ENCODE data around the gene PLP1.

Gene PLP1

DNA sequence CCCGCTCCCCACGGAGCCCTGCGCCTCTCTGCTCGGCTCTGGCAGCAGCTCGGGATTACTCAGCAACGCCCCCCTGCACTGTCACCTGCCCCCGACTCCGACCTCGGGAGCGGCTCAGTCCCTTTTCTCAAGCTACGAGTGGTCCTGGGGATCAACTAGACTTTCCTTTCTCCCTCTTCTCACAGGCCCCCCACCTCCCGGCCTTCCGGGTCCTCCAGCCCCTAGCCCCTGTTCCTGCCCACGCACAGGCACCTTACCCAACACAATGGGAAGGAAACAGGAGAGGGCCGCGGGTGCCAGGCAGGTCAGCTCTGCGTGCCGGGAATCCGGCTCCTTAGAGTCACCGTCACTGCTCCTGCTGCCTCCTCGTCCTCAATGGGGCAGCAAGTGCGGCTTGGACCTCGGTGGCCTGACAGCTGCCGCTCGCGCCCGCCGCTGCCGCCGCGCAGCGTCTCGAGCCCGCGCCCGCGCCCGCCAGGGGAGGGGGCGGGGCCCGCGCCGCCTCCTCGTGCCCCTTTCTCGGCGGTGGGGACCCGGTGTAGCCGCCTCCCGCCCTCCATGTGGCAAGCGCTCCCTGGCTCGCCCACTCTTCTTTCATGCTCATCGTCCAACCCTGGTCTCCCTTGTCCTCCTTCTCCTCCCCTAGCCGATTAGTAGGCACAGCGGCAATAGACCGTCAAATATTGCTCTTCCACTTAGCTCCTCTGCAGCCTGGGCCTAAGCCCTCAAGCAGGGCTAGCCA, 55.3 kb downstream of the PLP1 start, which contains the start of gene RAB9B:
Gene RAB9B (minus strand): TSS at position 455 of the 742 bp plus-strand sequence. CDS start 6,473 bp downstream, outside the sequence.
- DNase-seq: no peak

DNA sequence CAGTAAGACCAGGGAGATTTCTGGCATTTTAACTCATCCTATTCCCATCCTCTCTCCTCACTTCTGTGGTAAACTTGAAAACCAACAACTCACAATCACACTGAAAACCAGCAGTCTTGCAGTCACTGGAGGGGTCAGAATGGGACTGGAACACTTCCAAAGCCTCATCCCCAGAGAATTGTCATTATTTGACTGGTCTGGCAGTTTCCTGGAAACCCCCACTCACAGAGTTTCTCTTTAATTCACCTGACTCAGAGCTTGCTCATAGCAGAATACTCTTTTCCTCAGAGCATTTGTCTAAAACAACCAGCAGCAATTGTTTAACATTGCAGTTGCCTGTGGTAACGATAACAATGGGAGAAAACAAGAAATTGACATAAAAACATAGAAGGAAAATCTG, 62.8 kb downstream of the PLP1 start:
- no peak for DNase-seq

Data from inflammatory macrophage treated with lipopolysaccharide for 4 hours (primary cell).